ENCODE data around the gene PIPOX. TPM values are rescaled to one million over a fixed set of nuclear protein-coding genes. Genes with fewer than 3 reads are reported as not detected.

Gene PIPOX
- total and polyA plus RNA-seq, 2 of the 8 experiments (the other 6 are each of a cell fraction or from before 2014, with no cell fraction given): 57.2 to 99.6 TPM

GRCh38 chr17:29012535-29012934 is 30.4 kb upstream of the PIPOX start:
- H2AFZ ChIP-seq (ENCODE audit: low read length): no peak overlapping the region
- 94% methylated on average over 1 of the region's 1 CpG; no CpG with 5 or more reads in 1 of the 2 experiments for WGBS, 2 experiments (ENCODE audit: extremely low coverage in 1 of 2, insufficient coverage in 1 of 2, insufficient read length in 1 of 2, insufficient replicate concordance in 2 of 2, low coverage in 1 of 2, low lambda C conversion rate in 2 of 2, missing lambda C conversion rate in 1 of 2)
- no peaks in the 10 kb centered on the region for H3K36me3 ChIP-seq (ENCODE audit: control insufficient read depth in 2 of 4, insufficient read depth in 4 of 4, low read length in 3 of 4)
- no peak overlapping the region for H4K8ac ChIP-seq (ENCODE audit: extremely low read depth, insufficient read depth, low read length)
- FAIRE-seq (no peak), DNase-seq (ENCODE audit: low read depth in 1 of 2, low spot score in 2 of 2) (no peak)
- no peak overlapping the region for H4K91ac ChIP-seq (replicated peaks; ENCODE audit: insufficient read length, low read length)
- no peak overlapping the region for H3K56ac ChIP-seq (replicated peaks; ENCODE audit: insufficient read length, low read depth, low read length)
- no peak overlapping the region for H3K9ac ChIP-seq (replicated peaks in 1 of 4; ENCODE audit: extremely low read depth in 1 of 4, low read depth in 3 of 4, low read length in 3 of 4)
- no peaks in the 10 kb centered on the region for H3K79me2 ChIP-seq (ENCODE audit: control insufficient read depth in 1 of 2, insufficient read depth in 2 of 2, low read length in 2 of 2)
- H3K14ac ChIP-seq (ENCODE audit: insufficient read length): no peak overlapping the region
- ChIA-PET POLR2A (ENCODE audit: partially characterized antibody) (interaction anchor here (0.7 kb wide), 1 partner anchor 66 kb away, joined by 4 read pairs; no protein-coding TSS in a partner anchor), CTCF (ENCODE audit: partially characterized antibody) (interaction anchor here (2.6 to 17.9 kb wide), 2 partner anchors 11 to 102 kb away, joined by 8 to 239 read pairs; no protein-coding TSS in a partner anchor)
- no peak overlapping the region for H2BK120ac ChIP-seq (replicated peaks; ENCODE audit: low read depth, low read length)
- H3K4ac ChIP-seq (replicated peaks; ENCODE audit: insufficient read length, low read depth, low read length): no peak overlapping the region
- no peaks in the 10 kb centered on the region for H3K23me2 ChIP-seq (ENCODE audit: low read depth, low read length)
- no peak overlapping the region for H4K5ac ChIP-seq (ENCODE audit: insufficient read length, low read depth, low read length)
- peaks cover 18 to 33% (median 24%) of the 10 kb centered on the region in 4 experiments for H3K4me1 ChIP-seq (replicated peaks in 1 of 4; ENCODE audit: control insufficient read depth in 3 of 4, insufficient read depth in 4 of 4, low read length in 3 of 4)
- no peak overlapping the region for H3K23ac ChIP-seq (ENCODE audit: insufficient read length)
- H3K4me3 ChIP-seq (ENCODE audit: extremely low read depth in 1 of 4, insufficient read depth in 2 of 4, low read depth in 3 of 4, low read length in 4 of 4): no peak overlapping the region
- no peak overlapping the region for H3K18ac ChIP-seq (ENCODE audit: extremely low read depth, low read length)
- peak overlapping the region; percentile 20; the same call in 1 of the 2 replicates for H2BK15ac ChIP-seq (ENCODE audit: low read length)
- H2BK5ac ChIP-seq (ENCODE audit: low read depth, low read length): no peak overlapping the region
- no peak overlapping the region for H3K27ac ChIP-seq (ENCODE audit: low read depth, low read length)
- no peak overlapping the region for H3K4me2 ChIP-seq (ENCODE audit: insufficient read depth in 1 of 2, low read depth in 2 of 2, low read length in 2 of 2)
- no peaks in the 10 kb centered on the region for H4K20me1 ChIP-seq (replicated peaks in 1 of 2; ENCODE audit: control insufficient read depth in 1 of 2, insufficient read depth in 2 of 2, low read length in 2 of 2)
- H2BK12ac ChIP-seq (ENCODE audit: low read depth, low read length): no peak overlapping the region
- no peaks in the 10 kb centered on the region for H3K9me3 ChIP-seq (ENCODE audit: insufficient read depth in 2 of 2, low read depth in 1 of 2, low read length in 1 of 2)
- H2AK5ac ChIP-seq (ENCODE audit: low read depth, low read length): no peak overlapping the region
- peaks cover 0 to 4% (median under 1%) of the 10 kb centered on the region in 4 experiments; a peak in 3 of 7 replicates for H3K27me3 ChIP-seq (replicated peaks in 1 of 4; ENCODE audit: control insufficient read depth in 3 of 4, extremely low read depth in 1 of 4, insufficient read depth in 3 of 4, low read length in 3 of 4)
- no peak overlapping the region for H2BK20ac ChIP-seq (ENCODE audit: low read length)
- H3K79me1 ChIP-seq (ENCODE audit: low read depth, low read length): no peaks in the 10 kb centered on the region
